ENCODE measurements around the gene PET100. TPM values are rescaled to one million over a fixed set of nuclear protein-coding genes. Genes with fewer than 3 reads are reported as not detected.

The PET100 gene
- total RNA-seq, 1 donor from 2014 or later: 99.2 TPM

GRCh38 chr19:7678971-7679751, 49.6 kb downstream of the PET100 start:
- Mint-ChIP-seq H3K4me3 (peak overlapping the region; percentile 67), H3K9me3 (no peaks in the 10 kb centered on the region), H3K27ac (peak overlapping the region; percentile 84)

GRCh38 chr19:7679771-7680605, 50.4 kb downstream of the PET100 start:
- peaks cover 11% of the 10 kb centered on the region for H3K36me3 Mint-ChIP-seq (ENCODE audit: low read depth)
- H3K27me3 Mint-ChIP-seq: peaks cover 19% of the 10 kb centered on the region
- peaks cover 43% of the 10 kb centered on the region for H3K4me1 Mint-ChIP-seq
- H3K9me3 Mint-ChIP-seq: no peaks in the 10 kb centered on the region
- DNase-seq: no peak
- H3K4me3 Mint-ChIP-seq: peak overlapping the region; percentile 67
- peak overlapping the region; percentile 84 for H3K27ac Mint-ChIP-seq
- intact Hi-C loops (cut with micrococcal nuclease): loop anchor here (1.0 to 2.0 kb wide), 4 partner anchors 25 to 127 kb away; partner anchors contain the start of genes PET100 and XAB2

More at GRCh38 chr19:7678971-7679751, 49.6 kb downstream of the PET100 start:
- H3K27me3 Mint-ChIP-seq: peaks cover 22% of the 10 kb centered on the region
- peaks cover 11% of the 10 kb centered on the region for H3K36me3 Mint-ChIP-seq (ENCODE audit: low read depth)
- DNase-seq: peak; percentile 87
- H3K4me1 Mint-ChIP-seq: peaks cover 45% of the 10 kb centered on the region
- intact Hi-C loops (cut with micrococcal nuclease): loop anchor here (2.0 kb wide), 1 partner anchor 128 kb away; no protein-coding TSS in a partner anchor

DNA sequence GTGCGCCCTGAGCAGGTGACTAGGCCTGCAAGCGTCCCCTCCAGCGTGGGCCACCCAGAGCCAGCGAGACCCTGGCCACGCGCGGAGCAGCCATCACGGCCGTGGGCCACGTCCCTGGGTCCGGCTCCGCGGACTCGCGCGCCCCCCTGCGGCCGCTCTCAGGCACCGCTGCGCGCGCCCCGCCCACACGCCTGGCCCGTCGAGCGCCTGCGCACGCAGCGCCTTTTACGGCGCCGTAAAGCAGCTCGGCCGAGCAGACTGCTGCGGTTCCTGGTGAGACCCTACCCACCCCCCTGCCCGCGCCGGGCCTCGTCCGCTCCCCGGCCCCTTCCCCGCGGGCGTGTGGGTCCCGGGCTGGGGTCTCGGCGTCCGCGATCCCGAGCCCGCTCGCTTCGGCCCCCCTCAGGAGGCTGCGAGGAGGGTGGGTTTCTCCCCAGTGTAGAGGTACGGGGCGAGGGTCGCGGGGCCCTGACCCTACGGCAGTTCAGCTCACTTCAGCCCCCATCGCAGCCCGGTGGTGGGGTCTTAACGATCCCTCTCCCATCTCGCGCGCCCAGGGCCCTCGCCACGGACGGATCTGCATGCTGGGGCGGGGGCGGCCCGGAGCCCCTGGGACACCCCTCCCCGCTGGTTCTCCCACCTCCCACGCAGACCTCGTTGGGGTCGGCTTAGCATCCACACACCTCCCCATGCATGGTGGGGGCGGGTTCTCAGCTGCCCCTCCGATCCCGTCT, 51.2 kb downstream of the PET100 start, which contains the start of gene TRAPPC5:
Gene TRAPPC5, plus strand, starts transcription at position 228 of the 734 bp plus-strand sequence. CDS start 1,421 bp downstream, outside the sequence.
- Mint-ChIP-seq H3K4me3 (peak within 1 kb of the TSS; percentile 97), H3K27ac (peak within 1 kb of the TSS; percentile 96), H3K27me3 (peaks cover 18% of the 10 kb centered on the region), H3K9me3 (no peaks in the 10 kb centered on the region), H3K36me3 (ENCODE audit: low read depth) (peaks cover 18% of the 10 kb centered on the region), H3K4me1 (peaks cover 43% of the 10 kb centered on the region)
- DNase-seq: peak; percentile 98
- intact Hi-C loops (cut with micrococcal nuclease): loop anchor here (1.0 to 2.0 kb wide), 6 partner anchors 24 to 119 kb away; partner anchors contain the start of genes PET100 and XAB2

Other genes with a start within 250 kb of the PET100 start
- 1.1 and 1.2 TPM in 2 replicates for gene PEX11G, start 140.8 kb upstream of the PET100 start, total RNA-seq
- gene ZNF358, start 113.7 kb upstream of the PET100 start, total RNA-seq: 5.1 and 5.7 TPM in 2 replicates
- 13.3 and 13.7 TPM in 2 replicates for gene MCOLN1, start 107.2 kb upstream of the PET100 start, total RNA-seq
- 122 and 125 TPM in 2 replicates for gene PNPLA6, start 94.1 kb upstream of the PET100 start, total RNA-seq
- 0.09 and 0.69 TPM in 2 replicates for gene CAMSAP3, start 33.9 kb upstream of the PET100 start, total RNA-seq
- 51.0 and 51.6 TPM in 2 replicates for gene XAB2, start 248 bp upstream of the PET100 start, total RNA-seq
- gene PCP2, start 3.9 kb downstream of the PET100 start, total RNA-seq: 1.3 and 1.5 TPM in 2 replicates
- gene STXBP2, start 7.3 kb downstream of the PET100 start, total RNA-seq: 83.4 and 84.3 TPM in 2 replicates
- not detected in 2 replicates for gene RETN, start 39.3 kb downstream of the PET100 start, total RNA-seq
- gene MCEMP1, start 47.3 kb downstream of the PET100 start, total RNA-seq: not detected in 2 replicates
- 82.9 and 84.1 TPM in 2 replicates for gene TRAPPC5, start 51.0 kb downstream of the PET100 start, total RNA-seq
- not detected in 2 replicates for gene FCER2, start 72.3 kb downstream of the PET100 start, total RNA-seq
- gene CLEC4G, start 102.3 kb downstream of the PET100 start, total RNA-seq: not detected in 2 replicates
- gene CD209, start 117.7 kb downstream of the PET100 start, total RNA-seq: not detected in 2 replicates
- not detected in 2 replicates for gene CLEC4M, start 133.4 kb downstream of the PET100 start, total RNA-seq
- 4.3 and 5.2 TPM in 2 replicates for gene EVI5L, start 200.4 kb downstream of the PET100 start, total RNA-seq
- 0.21 TPM in 2 replicates for gene PRR36, start 244.6 kb downstream of the PET100 start, total RNA-seq